GM18861 (cell line): ENCODE data around the gene RARS2.

Experiments
- ATAC-seq: cut with Tn5 transposase; IDR thresholded peaks from one replicate; pipeline ENCODE4 v1.9.1; 2021; ENCODE audit not compliant: unreplicated experiment

Gene RARS2

DNA sequence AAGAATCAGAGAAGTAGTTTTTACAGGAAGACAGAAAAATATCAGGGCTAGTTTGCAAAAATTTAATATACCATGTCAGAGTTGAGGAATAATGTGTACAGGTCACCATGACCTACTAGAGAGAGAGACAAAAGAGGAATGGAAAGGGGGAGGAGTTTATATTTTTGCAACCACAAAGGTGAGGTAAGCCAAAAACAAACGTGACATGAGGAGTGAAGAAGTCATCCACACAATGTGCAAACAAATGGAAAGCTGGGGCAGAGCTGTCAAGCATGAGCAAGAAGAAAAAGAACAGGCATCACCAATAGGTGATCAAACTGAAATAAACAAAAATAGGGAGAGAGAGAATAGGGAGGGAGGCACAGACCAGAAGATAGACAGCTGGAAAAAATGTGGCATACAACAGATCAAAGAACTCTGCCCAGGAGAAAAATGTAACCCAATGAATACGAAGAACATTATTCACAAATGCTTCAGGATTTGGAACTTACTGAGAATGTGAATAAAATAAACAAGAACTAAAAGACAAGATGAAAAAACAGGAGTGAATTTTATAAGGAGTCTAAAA lies 15.5 kb downstream of the RARS2 start:
- ATAC-seq, result no peak

- ATAC-seq, result no peak
Observed at GRCh38 chr6:87573307-87574024, 16.3 kb downstream of the RARS2 start.

DNA sequence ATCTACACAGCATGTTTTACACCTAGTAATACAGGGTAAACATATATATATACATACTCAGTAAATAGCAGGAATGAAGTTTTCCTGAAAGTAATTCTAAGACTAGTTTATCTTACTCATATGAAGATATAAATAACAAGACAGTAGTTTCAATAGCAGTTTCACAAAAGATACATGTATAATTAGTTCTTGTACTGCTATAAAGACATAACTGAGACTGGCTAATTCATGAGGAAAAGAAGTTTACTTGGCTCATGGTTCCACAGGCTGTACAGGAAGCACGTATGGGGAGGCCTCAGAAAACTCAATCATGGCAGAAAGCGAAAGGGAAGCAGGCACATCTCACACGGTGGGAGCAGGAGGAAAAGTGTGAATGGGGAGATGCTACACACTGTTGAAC lies 16.9 kb downstream of the RARS2 start:
- ATAC-seq, result no peak

- ATAC-seq, result no peak
Observed at GRCh38 chr6:87572021-87572420, 17.8 kb downstream of the RARS2 start.

DNA sequence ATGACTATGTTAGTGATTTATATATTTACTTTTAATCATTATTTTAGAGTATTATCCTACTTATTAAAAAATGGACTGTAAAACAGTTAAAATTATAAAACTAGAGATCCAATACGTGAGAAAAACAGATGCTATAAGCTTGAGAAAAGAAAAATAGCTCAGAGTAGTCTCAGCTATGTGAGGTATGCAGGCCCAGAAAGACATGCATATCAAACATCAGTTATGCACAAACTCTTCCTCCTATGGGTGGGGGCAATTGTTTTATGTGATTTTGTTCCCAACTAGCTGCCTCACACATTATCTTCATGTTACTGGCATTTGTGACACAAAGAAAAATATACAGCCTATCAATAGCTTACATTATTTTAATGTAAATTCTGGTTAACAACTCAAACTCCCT lies 28.8 kb downstream of the RARS2 start:
- no peak for ATAC-seq

DNA sequence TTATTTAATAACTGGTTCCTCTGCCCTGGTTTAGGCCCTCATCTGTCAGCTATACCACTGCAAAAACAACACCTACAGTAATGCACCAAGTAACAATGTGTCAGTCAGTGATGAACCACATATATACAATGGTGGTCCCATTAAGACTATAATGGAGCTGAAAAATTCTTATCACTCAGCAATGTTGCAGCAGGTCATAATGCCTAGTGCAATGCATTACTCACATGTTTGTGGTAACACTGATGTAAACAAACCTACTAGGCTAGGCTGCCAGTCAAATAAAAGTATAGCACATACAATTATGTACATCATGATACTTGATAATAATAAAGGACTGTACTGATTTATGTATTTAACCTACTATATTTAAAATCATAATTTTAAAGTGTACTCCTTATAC lies 31.3 kb downstream of the RARS2 start:
- ATAC-seq, result no peak

GRCh38 chr6:87555506-87555905 lies 34.3 kb downstream of the RARS2 start:
- ATAC-seq, result no peak

- ATAC-seq, result no peak
Observed at GRCh38 chr6:87553159-87553765, 36.5 kb downstream of the RARS2 start.

DNA sequence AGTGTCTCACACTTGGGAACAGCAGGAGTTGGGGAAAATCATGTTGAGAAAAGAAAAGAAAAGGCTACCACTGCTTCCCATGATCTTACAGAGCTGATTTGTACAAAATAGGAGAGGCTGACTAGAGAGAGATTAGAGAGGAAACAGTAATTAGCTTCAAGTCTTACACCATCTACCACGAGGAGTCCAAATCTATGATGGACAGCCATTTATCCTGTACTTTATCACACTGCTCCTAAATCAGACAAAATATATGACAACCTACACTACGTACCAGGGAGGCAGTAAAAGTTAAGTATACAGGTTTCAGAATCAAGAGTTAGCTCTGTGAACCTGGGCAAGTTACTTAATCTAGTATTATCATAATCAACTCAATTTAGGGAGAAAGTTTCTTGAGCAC lies 38.0 kb downstream of the RARS2 start:
- no peak for ATAC-seq

- ATAC-seq, result no peak
Observed at GRCh38 chr6:87544474-87544735, 45.4 kb downstream of the RARS2 start.

GRCh38 chr6:87543696-87544473 lies 45.9 kb downstream of the RARS2 start:
- ATAC-seq, result no peak

GRCh38 chr6:87541744-87542143 lies 48.0 kb downstream of the RARS2 start:
- no peak for ATAC-seq

DNA sequence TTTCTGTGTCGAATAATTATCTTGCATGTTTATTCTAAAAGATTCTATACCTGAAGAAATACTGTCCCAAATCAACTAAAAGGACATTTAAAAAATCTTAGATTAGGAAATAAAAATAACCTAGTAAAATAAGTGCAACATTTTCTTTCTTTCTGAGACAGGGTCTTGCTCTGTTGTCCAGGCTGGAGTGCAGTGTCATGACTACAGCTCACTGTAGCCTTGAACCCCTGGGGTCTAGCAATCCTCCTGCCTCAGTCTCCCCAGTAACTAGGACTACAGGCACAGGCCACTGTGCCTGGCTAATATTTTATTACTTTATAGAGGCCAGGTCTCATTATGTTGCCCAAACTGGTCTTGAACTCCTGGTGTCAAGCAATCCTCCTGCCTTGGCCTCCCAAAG lies 48.7 kb downstream of the RARS2 start:
- no peak for ATAC-seq

- ATAC-seq, result no peak
Observed at GRCh38 chr6:87540539-87540938, 49.2 kb downstream of the RARS2 start.

DNA sequence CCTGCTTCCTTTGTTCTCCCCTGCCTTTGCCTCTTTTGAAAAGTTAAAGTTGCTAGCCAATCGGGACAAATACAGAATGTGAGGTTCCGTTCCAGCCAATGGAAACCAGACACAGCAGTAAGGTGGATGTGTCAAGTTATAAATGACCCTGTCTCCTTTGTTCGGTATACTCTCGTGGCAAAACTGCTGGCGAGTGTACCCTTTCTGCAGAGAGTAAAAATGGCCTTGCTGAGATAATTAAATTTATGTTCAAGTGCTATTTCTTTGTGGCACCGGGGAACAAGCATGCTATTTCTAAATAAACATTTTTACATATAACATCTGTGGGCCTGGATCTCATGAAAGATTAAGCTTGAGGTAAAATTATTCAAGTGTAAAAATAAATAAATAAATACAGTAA lies 50.2 kb downstream of the RARS2 start:
- ATAC-seq, result no peak

GRCh38 chr6:87538510-87539260 lies 51.1 kb downstream of the RARS2 start:
- no peak for ATAC-seq

DNA sequence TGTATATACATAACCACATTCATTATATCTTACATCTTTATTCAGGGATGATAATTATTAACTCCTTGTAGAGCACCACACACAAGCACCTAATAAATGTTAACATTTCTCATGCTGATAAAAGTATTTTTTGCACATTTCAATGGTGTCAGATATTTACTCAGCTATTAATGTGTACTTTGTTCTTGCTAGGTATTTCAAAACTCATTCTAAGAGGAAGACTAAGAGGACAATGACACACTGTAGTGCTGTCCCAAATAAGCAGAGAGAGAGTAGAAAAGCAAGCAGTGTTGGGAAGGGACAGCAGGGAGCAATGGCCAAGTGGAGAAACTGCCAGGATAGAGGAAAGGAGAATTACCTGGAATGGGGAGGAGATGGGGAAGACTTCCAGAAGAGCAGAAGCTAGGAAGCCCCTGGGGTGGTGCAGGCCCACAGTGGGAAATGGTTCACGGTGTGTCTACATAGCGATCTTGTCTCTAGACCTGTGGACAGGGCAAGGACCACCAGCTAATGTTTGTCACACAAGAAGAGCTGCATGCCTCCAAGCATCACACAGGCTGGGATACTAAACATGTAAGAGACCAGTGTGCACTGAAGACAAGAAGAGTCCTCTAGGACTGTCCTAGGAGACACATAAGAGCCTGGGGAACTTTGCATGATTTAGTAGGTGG lies 55.3 kb downstream of the RARS2 start:
- ATAC-seq, result no peak

DNA sequence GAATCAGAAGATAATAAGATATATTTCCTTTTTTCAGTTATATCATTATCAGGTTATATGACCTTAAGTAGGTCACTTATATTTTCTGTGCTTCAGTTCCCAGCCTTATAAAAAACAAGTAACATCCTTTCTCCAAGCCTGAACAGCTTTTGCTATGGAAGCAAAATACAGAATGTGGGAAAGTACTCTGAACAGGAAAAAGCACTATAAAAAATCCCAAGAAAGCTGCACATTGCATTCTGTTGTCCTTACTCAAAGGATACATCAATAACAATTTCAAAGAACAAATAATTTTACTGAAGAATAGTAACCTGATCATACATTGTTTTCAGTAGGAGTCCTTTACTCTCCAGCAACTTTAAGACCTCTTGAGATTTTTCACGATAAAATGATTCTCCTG lies 60.6 kb downstream of the RARS2 start:
- no peak for ATAC-seq

GRCh38 chr6:87522686-87523085 lies 67.1 kb downstream of the RARS2 start:
- ATAC-seq, result no peak

GRCh38 chr6:87518453-87518852 lies 71.3 kb downstream of the RARS2 start:
- ATAC-seq, result no peak

DNA sequence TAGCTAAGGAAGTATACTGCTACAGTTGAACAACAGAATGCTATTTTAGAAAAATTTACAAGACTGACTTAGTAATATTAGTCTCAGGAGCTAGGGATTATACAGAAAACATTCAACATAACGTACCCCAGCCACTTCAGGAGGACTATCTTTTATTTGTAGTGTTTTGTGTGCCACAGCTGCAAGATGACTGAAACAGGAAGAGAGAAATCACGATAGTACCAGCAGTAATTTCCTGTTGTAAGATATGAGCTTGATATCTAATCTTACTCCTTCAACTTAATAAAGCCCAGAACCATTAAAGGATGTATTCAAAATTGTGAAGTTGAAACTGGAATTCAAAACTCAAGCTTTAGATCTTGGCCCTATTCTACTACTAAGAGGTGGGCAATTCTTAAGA lies 75.0 kb downstream of the RARS2 start:
- no peak for ATAC-seq
